CD8-positive, alpha-beta memory T cell (primary cell): ENCODE results near the gene PCK2. TPM values are rescaled to one million over a fixed set of nuclear protein-coding genes. Genes with fewer than 3 reads are reported as not detected.

ENCODE experiments used
- CTCF ChIA-PET: fragments of 350-600 bp; sonication (Branson Sonifier 250); formaldehyde crosslinking; loops from one replicate; lab custom pipeline; 2021; ENCODE audit warnings: antibody characterized with exemption; lab: Charles Lee
- POLR2A ChIA-PET: fragments of 350-600 bp; sonication (Branson Sonifier 250); formaldehyde crosslinking; loops from one replicate; lab custom pipeline; 2021; ENCODE audit warnings: antibody characterized with exemption; lab: Charles Lee
- DNase-seq, 5 donors: peaks; one replicate each; pipeline versions ENCODE4 v3.0.0 to v3.0.0-alpha.2; 2020 to 2022; ENCODE audit warnings: mixed read lengths in 1 of 5
- H3K27ac ChIP-seq: one replicate; pipeline ENCODE4 v1.7.0; 2013; ENCODE audit warnings: low read depth, mild to moderate bottlenecking, low read length, moderate library complexity
- H3K27me3 ChIP-seq: 2 replicates; pipeline ENCODE4 v1.7.0; 2013; ENCODE audit warnings: low read length, mild to moderate bottlenecking; ENCODE audit not compliant: insufficient read depth, poor library complexity, severe bottlenecking
- H3K36me3 ChIP-seq: 2 replicates; pipeline ENCODE4 v1.7.0; 2013; ENCODE audit warnings: mild to moderate bottlenecking, low read length, moderate library complexity; ENCODE audit not compliant: insufficient read depth
- H3K4me1 ChIP-seq: 2 replicates; pipeline ENCODE4 v1.7.0; 2013; ENCODE audit warnings: mild to moderate bottlenecking, low read length, moderate library complexity; ENCODE audit not compliant: insufficient read depth
- H3K4me3 ChIP-seq: 2 replicates; pipeline ENCODE4 v1.7.0; 2013; ENCODE audit warnings: mild to moderate bottlenecking, low read length
- H3K9me3 ChIP-seq: 2 replicates; pipeline ENCODE4 v1.7.0; 2013; ENCODE audit warnings: mild to moderate bottlenecking, low read length
- H3K27ac Mint-ChIP-seq, 8 donors: one replicate each; pipeline ENCODE4 v1.8.0; 2020 to 2021; ENCODE audit warnings: mixed read lengths in 8 of 8, mild to moderate bottlenecking in 6 of 8, inconsistent platforms in 3 of 8, moderate library complexity in 3 of 8
- H3K27me3 Mint-ChIP-seq, 2 donors: one replicate each; pipeline ENCODE4 v1.8.0; 2020 to 2021; ENCODE audit warnings: mixed read lengths in 2 of 2, mild to moderate bottlenecking in 1 of 2, moderate library complexity in 1 of 2
- H3K36me3 Mint-ChIP-seq, 3 donors: one replicate each; pipeline ENCODE4 v1.8.0; 2020 to 2021; ENCODE audit warnings: mixed read lengths in 3 of 3, inconsistent platforms in 1 of 3, mild to moderate bottlenecking in 1 of 3
- H3K4me1 Mint-ChIP-seq, 3 donors: one replicate each; pipeline ENCODE4 v1.8.0; 2020 to 2021; ENCODE audit warnings: mixed read lengths in 3 of 3, inconsistent platforms in 1 of 3, mild to moderate bottlenecking in 1 of 3
- H3K4me3 Mint-ChIP-seq, 7 donors: one replicate each; pipeline ENCODE4 v1.8.0; 2020 to 2021; ENCODE audit warnings: mixed read lengths in 7 of 7, mild to moderate bottlenecking in 6 of 7, moderate library complexity in 4 of 7, inconsistent platforms in 2 of 7
- H3K9me3 Mint-ChIP-seq, 5 donors: one replicate each; pipeline ENCODE4 v1.8.0; 2020 to 2022; ENCODE audit warnings: mixed read lengths in 5 of 5, mild to moderate bottlenecking in 3 of 5, moderate library complexity in 2 of 5, inconsistent platforms in 1 of 5
- polyA plus RNA-seq: library from polyadenylated mRNA; unstranded; fragments of 300-500 nt; fragmentation: Illumina TruSeq; gene quantifications from one replicate; pipeline ENCODE4 v1.2.3, GENCODE V29; 2021
- total RNA-seq, 2 experiments: library from RNA; stranded (reverse); gene quantifications; one replicate each; pipeline ENCODE4 v1.2.3, GENCODE V29; 2021

Gene PCK2
- total and polyA plus RNA-seq, 3 experiments from 2014 or later, result 16.9 to 88.3 (median 79.6) TPM

DNA sequence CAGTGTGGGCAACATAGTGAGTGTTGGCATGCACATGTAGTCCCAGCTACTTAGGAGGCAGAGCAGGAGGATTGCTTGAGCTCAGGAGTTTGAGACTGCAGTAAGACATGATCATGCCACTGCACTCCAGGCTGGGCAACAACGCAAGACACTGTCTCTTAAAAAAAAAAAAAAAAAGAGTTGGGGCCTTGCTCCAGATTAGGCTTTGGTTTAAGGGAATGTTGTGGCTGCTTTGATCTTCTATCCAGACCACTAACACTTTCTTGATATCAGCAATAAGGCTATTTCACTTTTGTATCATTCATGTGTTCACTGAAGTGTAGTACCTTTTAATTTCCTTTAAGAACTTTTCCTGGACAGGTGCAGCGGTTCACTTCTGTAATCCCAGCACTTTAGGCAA, 33.6 kb downstream of the PCK2 start:
- no peak overlapping the region for H3K4me3 ChIP-seq
- Mint-ChIP-seq H3K4me3 (no peak overlapping the region), H3K36me3 (peaks cover 0 to 27% (median 5%) of the 10 kb centered on the region in 3 donors), H3K9me3 (no peaks in the 10 kb centered on the region), H3K27ac (peak overlapping the region in 1 of 8 donors; percentile 21), H3K27me3 (no peaks in the 10 kb centered on the region), H3K4me1 (peaks cover 11 to 15% (median 11%) of the 10 kb centered on the region in 3 donors)
- no peak overlapping the region for H3K27ac ChIP-seq
- no peaks in the 10 kb centered on the region for H3K27me3 ChIP-seq
- POLR2A ChIA-PET, result interaction anchor here (0.5 to 0.9 kb wide), 3 partner anchors 8 to 25 kb away, joined by 4 to 5 read pairs (median 4); partner anchors contain the start of gene PSME1
- DNase-seq, result no peak
- CTCF ChIA-PET, result interaction anchor here (1.5 to 3.3 kb wide), 4 partner anchors 8 to 33 kb away, joined by 4 to 11 read pairs (median 5); partner anchors contain the start of genes IRF9 and PSME1
- H3K36me3 ChIP-seq, result peaks cover 14% of the 10 kb centered on the region
- no peaks in the 10 kb centered on the region for H3K9me3 ChIP-seq
- peaks cover 11% of the 10 kb centered on the region for H3K4me1 ChIP-seq

DNA sequence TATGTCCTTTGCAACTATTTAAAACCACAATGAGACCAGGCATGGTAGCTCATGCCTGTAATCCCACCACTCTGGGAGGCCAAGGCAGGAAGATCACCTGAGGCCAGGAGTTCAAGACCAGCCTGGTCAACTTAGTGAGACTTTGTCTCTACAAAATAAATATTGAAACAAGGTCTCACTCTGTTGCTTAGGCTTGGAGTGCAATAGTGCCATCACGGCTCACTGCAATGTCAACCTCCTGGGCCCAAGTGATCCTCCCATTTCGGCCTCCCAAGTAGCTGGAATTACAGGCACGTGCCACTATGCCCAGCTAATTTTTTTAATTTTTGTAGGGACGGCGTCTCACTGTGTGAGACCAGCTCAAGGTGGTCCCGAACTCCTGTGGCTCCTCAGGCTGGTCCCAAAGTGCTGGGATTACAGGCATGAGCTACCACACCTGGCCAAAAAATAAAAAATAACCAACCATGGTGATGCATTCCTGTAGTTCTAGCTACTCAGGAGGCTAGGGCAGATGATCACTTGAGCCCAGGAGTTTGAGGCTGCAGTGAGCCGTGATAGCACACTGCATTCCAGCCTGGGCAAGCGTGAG, 35.4 kb downstream of the PCK2 start:
- no peaks in the 10 kb centered on the region for H3K9me3 Mint-ChIP-seq
- Histone ChIP-seq H3K4me3 (no peak overlapping the region), H3K27me3 (no peaks in the 10 kb centered on the region), H3K36me3 (no peaks in the 10 kb centered on the region), H3K9me3 (no peaks in the 10 kb centered on the region), H3K27ac (no peak overlapping the region), H3K4me1 (peaks cover 16% of the 10 kb centered on the region)
- peaks cover 0 to 9% (median 2%) of the 10 kb centered on the region in 3 donors for H3K36me3 Mint-ChIP-seq
- H3K4me1 Mint-ChIP-seq, result peaks cover 15 to 19% (median 16%) of the 10 kb centered on the region in 3 donors
- no peak for DNase-seq
- H3K4me3 Mint-ChIP-seq, result no peak overlapping the region
- H3K27me3 Mint-ChIP-seq, result no peaks in the 10 kb centered on the region
- peak overlapping the region in 1 of 8 donors; percentile 33 for H3K27ac Mint-ChIP-seq
- CTCF ChIA-PET, result interaction anchor here (0.6 to 1.3 kb wide), 3 partner anchors 12 to 1557 kb away, joined by 3 to 6 read pairs (median 3); partner anchors contain the start of genes EMC9 and IRF9
- POLR2A ChIA-PET, result interaction anchor here (0.6 to 1.0 kb wide), 2 partner anchors 17 to 563 kb away, joined by 3 to 4 read pairs; partner anchors contain the start of gene PSME2

DNA sequence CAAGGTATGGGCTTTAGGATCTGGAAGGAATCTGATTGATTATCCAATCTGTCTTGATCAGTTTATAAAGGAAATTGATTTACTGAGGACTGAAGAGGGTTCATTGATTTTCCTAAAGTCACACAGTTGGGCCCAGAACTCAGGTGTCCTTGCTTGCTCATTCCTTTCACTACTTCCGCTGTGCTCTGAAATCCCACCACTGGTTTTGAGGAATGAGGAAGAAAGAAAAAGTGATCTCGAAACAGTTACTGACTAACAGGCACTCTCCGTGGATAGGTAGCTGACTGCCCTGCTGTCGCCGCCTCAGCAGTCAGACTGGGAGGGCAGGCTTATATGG, 36.2 kb downstream of the PCK2 start, which contains the start of gene FITM1:
Gene FITM1, plus strand, starts transcription at position 280 of the 337 bp plus-strand sequence. CDS start 905 bp downstream, outside the sequence.
- H3K4me1 Mint-ChIP-seq, result peaks cover 19 to 23% (median 20%) of the 10 kb centered on the region in 3 donors
- H3K27ac Mint-ChIP-seq, result peak within 1 kb of the TSS in 3 of 8 donors; percentile 21 to 70 (median 27)
- peaks cover 20% of the 10 kb centered on the region for H3K4me1 ChIP-seq
- H3K27me3 ChIP-seq, result no peaks in the 10 kb centered on the region
- CTCF ChIA-PET, result interaction anchor here (0.6 to 1.2 kb wide), 2 partner anchors 22 to 30 kb away, joined by 3 to 6 read pairs; partner anchors contain the start of gene IRF9
- no peak within 1 kb of the TSS for H3K4me3 ChIP-seq
- no peaks in the 10 kb centered on the region for H3K36me3 ChIP-seq
- POLR2A ChIA-PET, result no interaction called here
- no peak within 1 kb of the TSS for H3K27ac ChIP-seq
- H3K4me3 Mint-ChIP-seq, result no peak within 1 kb of the TSS
- no peak for DNase-seq
- H3K27me3 Mint-ChIP-seq, result no peaks in the 10 kb centered on the region
- H3K9me3 ChIP-seq, result no peaks in the 10 kb centered on the region
- no peaks in the 10 kb centered on the region for H3K9me3 Mint-ChIP-seq
- peaks cover 0 to 4% (median 0%) of the 10 kb centered on the region in 3 donors for H3K36me3 Mint-ChIP-seq

DNA sequence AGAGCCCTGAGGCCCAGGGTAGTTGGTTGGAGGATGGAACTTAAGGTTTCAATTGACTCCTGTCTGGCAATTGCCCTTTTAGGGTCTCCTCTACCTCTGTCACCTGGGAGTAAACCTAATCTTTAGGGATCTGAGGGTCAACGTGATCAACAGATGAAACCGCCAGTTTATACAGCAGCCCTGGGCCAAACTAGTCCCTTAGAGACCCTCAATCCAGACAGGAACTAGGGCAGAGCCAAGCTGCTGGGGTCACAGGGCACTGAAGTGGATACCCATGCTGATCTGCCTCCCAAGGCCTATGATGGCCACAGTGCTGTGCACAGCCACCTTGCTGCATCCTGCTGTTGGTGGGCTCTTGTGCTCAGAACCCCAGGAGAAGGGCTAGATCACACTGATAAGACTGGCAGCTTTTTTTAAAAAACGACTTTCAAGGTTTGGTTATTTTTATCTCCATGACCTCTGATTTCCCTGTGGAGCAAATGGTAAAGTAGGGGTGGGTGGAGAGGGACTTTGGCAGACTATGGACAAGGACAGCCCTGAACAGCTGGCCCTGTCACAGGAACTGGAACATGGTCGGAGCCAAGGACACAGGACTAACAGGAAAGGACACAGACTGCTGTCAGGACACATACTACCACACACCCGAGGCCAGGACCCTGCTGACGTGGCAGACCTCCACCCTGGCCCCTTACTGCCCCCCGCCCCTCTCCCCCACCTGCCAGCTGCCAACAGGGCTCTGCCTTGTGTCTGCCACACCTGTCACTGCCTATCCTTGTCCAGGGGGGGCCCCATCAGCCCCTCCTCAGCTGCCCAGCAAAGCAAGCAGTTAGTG, 36.8 kb downstream of the PCK2 start:
- ChIA-PET CTCF (no interaction called here), POLR2A (no interaction called here)
- Mint-ChIP-seq H3K4me1 (peaks cover 23 to 26% (median 23%) of the 10 kb centered on the region in 3 donors), H3K4me3 (no peak overlapping the region), H3K9me3 (peaks cover 0 to 2% (median 0%) of the 10 kb centered on the region in 5 donors), H3K27ac (peak overlapping the region in 3 of 8 donors; percentile 21 to 70 (median 27)), H3K27me3 (no peaks in the 10 kb centered on the region), H3K36me3 (peaks cover 0 to 5% (median 0%) of the 10 kb centered on the region in 3 donors)
- H3K9me3 ChIP-seq, result no peaks in the 10 kb centered on the region
- H3K36me3 ChIP-seq, result no peaks in the 10 kb centered on the region
- H3K4me3 ChIP-seq, result no peak overlapping the region
- peaks cover 23% of the 10 kb centered on the region for H3K4me1 ChIP-seq
- DNase-seq, result no peak
- H3K27me3 ChIP-seq, result no peaks in the 10 kb centered on the region
- no peak overlapping the region for H3K27ac ChIP-seq

DNA sequence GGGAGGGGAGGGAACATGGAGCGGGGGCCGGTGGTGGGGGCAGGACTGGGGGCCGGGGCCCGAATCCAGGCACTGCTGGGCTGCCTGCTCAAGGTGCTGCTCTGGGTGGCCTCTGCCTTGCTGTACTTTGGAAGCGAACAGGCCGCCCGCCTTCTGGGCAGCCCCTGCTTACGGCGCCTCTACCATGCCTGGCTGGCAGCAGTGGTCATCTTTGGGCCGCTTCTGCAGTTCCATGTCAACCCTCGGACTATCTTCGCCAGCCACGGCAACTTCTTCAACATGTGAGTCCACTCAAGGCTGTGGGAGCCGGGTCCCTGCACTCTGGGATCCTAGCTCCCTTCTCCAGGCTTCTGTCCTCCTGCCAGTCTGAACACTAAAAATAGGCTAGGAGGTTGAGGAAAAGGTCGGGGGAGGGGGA, 37.4 kb downstream of the PCK2 start:
- no peaks in the 10 kb centered on the region for H3K36me3 ChIP-seq
- peaks cover 0 to 2% (median 0%) of the 10 kb centered on the region in 5 donors for H3K9me3 Mint-ChIP-seq
- peak overlapping the region in 4 of 8 donors; percentile 47 to 95 (median 49) for H3K27ac Mint-ChIP-seq
- no peaks in the 10 kb centered on the region for H3K27me3 ChIP-seq
- H3K9me3 ChIP-seq, result no peaks in the 10 kb centered on the region
- H3K4me1 ChIP-seq, result peaks cover 24% of the 10 kb centered on the region
- peaks cover 0 to 6% (median 0%) of the 10 kb centered on the region in 3 donors for H3K36me3 Mint-ChIP-seq
- H3K27ac ChIP-seq, result no peak overlapping the region
- peak overlapping the region in 1 of 7 donors; percentile 21 for H3K4me3 Mint-ChIP-seq
- H3K27me3 Mint-ChIP-seq, result no peaks in the 10 kb centered on the region
- no peak overlapping the region for H3K4me3 ChIP-seq
- ChIA-PET CTCF (interaction anchor here (1.6 kb wide), 1 partner anchor 16 kb away, joined by 7 read pairs; the partner anchor contains the start of gene NRL), POLR2A (interaction anchor here (1.1 kb wide), 1 partner anchor 15 kb away, joined by 4 read pairs; no protein-coding TSS in a partner anchor)
- peaks cover 24 to 28% (median 25%) of the 10 kb centered on the region in 3 donors for H3K4me1 Mint-ChIP-seq
- DNase-seq, result no peak

DNA sequence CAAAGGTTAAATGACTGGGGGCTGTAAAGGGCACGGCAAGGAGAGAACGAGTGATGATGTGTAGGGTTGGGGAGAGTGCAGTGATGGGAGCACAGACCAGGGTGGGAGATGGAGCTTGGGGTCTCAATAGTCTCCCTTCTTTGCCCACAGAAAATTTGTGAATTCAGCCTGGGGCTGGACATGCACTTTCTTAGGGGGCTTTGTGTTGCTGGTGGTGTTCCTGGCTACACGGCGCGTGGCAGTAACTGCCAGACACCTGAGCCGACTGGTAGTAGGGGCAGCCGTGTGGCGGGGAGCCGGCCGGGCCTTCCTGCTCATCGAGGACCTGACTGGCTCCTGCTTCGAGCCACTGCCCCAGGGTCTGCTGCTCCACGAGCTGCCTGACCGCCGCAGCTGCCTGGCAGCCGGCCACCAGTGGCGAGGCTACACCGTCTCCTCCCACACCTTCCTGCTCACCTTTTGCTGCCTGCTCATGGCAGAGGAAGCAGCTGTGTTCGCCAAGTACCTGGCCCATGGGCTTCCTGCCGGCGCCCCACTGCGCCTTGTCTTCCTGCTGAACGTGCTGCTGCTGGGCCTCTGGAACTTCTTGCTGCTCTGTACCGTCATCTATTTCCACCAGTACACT, 38.1 kb downstream of the PCK2 start:
- ChIA-PET CTCF (interaction anchor here (0.9 to 1.7 kb wide), 4 partner anchors 12 to 24 kb away, joined by 3 to 7 read pairs (median 4); partner anchors contain the start of gene NRL), POLR2A (interaction anchor here (1.1 kb wide), 1 partner anchor 16 kb away, joined by 4 read pairs; no protein-coding TSS in a partner anchor)
- Mint-ChIP-seq H3K9me3 (peaks cover 0 to 2% (median 0%) of the 10 kb centered on the region in 5 donors), H3K27me3 (no peaks in the 10 kb centered on the region), H3K27ac (peak overlapping the region in 6 of 8 donors; percentile 54 to 95 (median 73)), H3K4me3 (peak overlapping the region in 6 of 7 donors; percentile 21 to 77 (median 39)), H3K4me1 (peaks cover 30 to 34% (median 31%) of the 10 kb centered on the region in 3 donors), H3K36me3 (peaks cover 0 to 13% (median 0%) of the 10 kb centered on the region in 3 donors)
- Histone ChIP-seq H3K9me3 (no peaks in the 10 kb centered on the region), H3K27me3 (no peaks in the 10 kb centered on the region), H3K36me3 (no peaks in the 10 kb centered on the region), H3K4me3 (no peak overlapping the region), H3K4me1 (peaks cover 30% of the 10 kb centered on the region), H3K27ac (no peak overlapping the region)
- peak in 1 of 5 donors; percentile 52 for DNase-seq

DNA sequence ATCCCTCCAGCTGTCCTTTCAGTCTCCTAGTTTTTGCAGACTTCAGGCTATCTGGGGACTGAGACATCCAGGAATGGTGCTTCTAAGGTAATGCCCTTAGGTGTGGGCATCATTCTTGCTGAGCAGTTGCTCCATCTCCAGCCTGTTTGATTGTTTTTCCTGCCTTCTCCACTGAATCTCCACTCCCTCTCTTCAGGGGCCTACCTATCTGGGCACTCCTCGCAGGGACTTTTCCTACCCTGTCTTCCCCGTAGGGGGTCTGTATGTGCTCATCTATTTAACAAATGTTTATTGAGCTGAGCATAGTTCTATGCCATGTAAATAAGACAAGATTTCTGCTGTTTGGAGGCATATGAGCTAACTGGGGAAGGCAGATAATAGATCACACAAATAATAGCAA, 38.9 kb downstream of the PCK2 start:
- Histone ChIP-seq H3K27ac (no peak overlapping the region), H3K4me3 (no peak overlapping the region), H3K36me3 (peaks cover 7% of the 10 kb centered on the region), H3K27me3 (no peaks in the 10 kb centered on the region), H3K9me3 (no peaks in the 10 kb centered on the region), H3K4me1 (peaks cover 38% of the 10 kb centered on the region)
- POLR2A ChIA-PET, result interaction anchor here (1.1 kb wide), 1 partner anchor 16 kb away, joined by 4 read pairs; no protein-coding TSS in a partner anchor
- Mint-ChIP-seq H3K4me1 (peaks cover 32 to 42% (median 37%) of the 10 kb centered on the region in 3 donors), H3K9me3 (peaks cover 0 to 2% (median 0%) of the 10 kb centered on the region in 5 donors), H3K36me3 (peaks cover 0 to 21% (median under 1%) of the 10 kb centered on the region in 3 donors), H3K27me3 (no peaks in the 10 kb centered on the region), H3K27ac (peak overlapping the region in 6 of 8 donors; percentile 54 to 97 (median 73)), H3K4me3 (peak overlapping the region in 2 of 7 donors; percentile 37 to 40)
- no peak for DNase-seq
- CTCF ChIA-PET, result interaction anchor here (0.9 to 1.7 kb wide), 5 partner anchors 8 to 24 kb away, joined by 3 to 7 read pairs (median 3); partner anchors contain the start of genes EMC9 and NRL
